Stomach (tissue), 19 donors: ENCODE data around the gene PTPRM. TPM values are rescaled to one million over a fixed set of nuclear protein-coding genes. Genes with fewer than 3 reads are reported as not detected.
A peak's percentile ranks its signal among the peaks of the same experiment; 100 is the strongest.

ENCODE experiments used
- DNase-seq, 2 donors: peaks; one replicate each; pipeline versions ENCODE4 v3.0.0 to v3.0.0-alpha.2; 2013 to 2019
- H3K27ac ChIP-seq, 5 donors: fragments of 200-600 bp in 4 of 5; sonication (generic) in 4 of 5; one replicate each; pipeline ENCODE4 v1.5.1; 2013 to 2019; ENCODE audit warnings: mild to moderate bottlenecking in 1 of 5, moderate library complexity in 1 of 5
- H3K27me3 ChIP-seq, 3 donors: fragments of 200-600 bp; sonication (generic); one replicate each; pipeline ENCODE4 v1.5.1; 2017 to 2019; ENCODE audit warnings: mixed run types in 1 of 3
- H3K36me3 ChIP-seq, 4 donors: fragments of 200-600 bp; sonication (generic); 1 replicate in 3 of 4; 2 replicates in 1 of 4; pipeline ENCODE4 v1.5.1; 2016 to 2019
- H3K4me1 ChIP-seq, 4 donors: fragments of 200-600 bp; sonication (generic); one replicate each; pipeline ENCODE4 v1.5.1; 2016 to 2019
- H3K4me3 ChIP-seq, 4 donors: fragments of 200-600 bp; sonication (generic) in 3 of 4; one replicate each; pipeline ENCODE4 v1.5.1; 2016 to 2019; ENCODE audit warnings: mild to moderate bottlenecking in 1 of 4
- H3K9me3 ChIP-seq, 4 donors: fragments of 200-600 bp; sonication (generic); one replicate each; pipeline ENCODE4 v1.5.1; 2016 to 2019
- EP300 ChIP-seq: sonication (generic); formaldehyde crosslinking; IDR thresholded peaks from one replicate; pipeline ENCODE4 v1.6.1; 2017; ENCODE audit warnings: antibody characterized with exemption
- POLR2A ChIP-seq, 4 donors: fragments of 450-650 bp; IDR thresholded peaks; one replicate each; pipeline ENCODE4 v1.6.1; 2016; ENCODE audit warnings: antibody characterized with exemption in 4 of 4, control low read depth in 2 of 4, mild to moderate bottlenecking in 1 of 4, moderate library complexity in 1 of 4
- POLR2AphosphoS5 ChIP-seq, 3 donors: sonication (generic); formaldehyde crosslinking; IDR thresholded peaks; one replicate each; pipeline ENCODE4 v1.6.1; 2016; ENCODE audit warnings: antibody characterized with exemption in 3 of 3
- WGBS, 5 donors: extraction: QIAGEN DNeasy Blood & Tissue Kit in 3 of 5; methylation state at CpG; one replicate each; pipeline versions ENCODE4 v1.1.5 to v1.1.7; 2013 to 2018; 5-methylcytosine and 5-hydroxymethylcytosine counted together
- intact Hi-C: fragments of 100-400 bp; cut with DNase I; formaldehyde crosslinking; loops from one replicate; pipeline ENCODE4 v1.15.1; 2023; ENCODE audit warnings: low total_unique reads
- long read RNA-seq, 10 donors: transcript quantifications; one replicate each; lab custom pipeline, GENCODE V29; 2026
- polyA plus RNA-seq, 3 donors: library from polyadenylated mRNA; stranded (reverse); fragments of 200-250 nt; gene quantifications; one replicate each; pipeline ENCODE4 v1.2.3, GENCODE V29; 2013
- total RNA-seq, 5 donors: library from RNA; depleted of rRNA; stranded (reverse); fragments of >200 nt; gene quantifications; one replicate each; pipeline versions ENCODE4 v1.1.0 to v1.2.3, GENCODE V29; 2014 to 2016
- TF ChIP-seq, protein P1 (sequence below), 7 experiments: fragments of 450-650 bp in 4 of 7; fragments of 200-600 bp in 3 of 7; sonication (generic) in 3 of 7; IDR thresholded peaks; one replicate each; pipeline ENCODE4 v1.5.1; 2016 to 2019; ENCODE audit warnings: antibody characterized with exemption in 7 of 7, control low read depth in 2 of 7, mild to moderate bottlenecking in 1 of 7
- donor health status: healthy with polysubstance abuse.
- donor health status: Bipolar disorder and iron deficiency.
- donor health status: healthy.

The PTPRM gene
- 100 to 1,000 TPM in 3 of 5 donors, 10 to 100 TPM in 2; 55.8 to 246 (median 116) TPM for total RNA-seq
- polyA plus RNA-seq, result 10 to 100 TPM in 1 of 3 donors, 1 to 10 TPM in 2; 7.5 to 24.4 (median 9.5) TPM
- long read RNA-seq, donor 1, partial matches to known transcripts, result 5 of 5 reads
- long read RNA-seq, donor 1, other reads (novel, unspliced or antisense), result 0 of 5 reads
- long read RNA-seq, donor 2, result 0 reads
- long read RNA-seq, donor 3, result 0 reads
- long read RNA-seq, donor 4, result 0 reads
- long read RNA-seq, donor 5, partial matches to known transcripts, result 6 of 6 reads
- long read RNA-seq, donor 5, other reads (novel, unspliced or antisense), result 0 of 6 reads
- long read RNA-seq, donor 6, partial matches to known transcripts, result 5 of 5 reads
- long read RNA-seq, donor 6, other reads (novel, unspliced or antisense), result 0 of 5 reads
- long read RNA-seq, donor 7, partial matches to known transcripts, result 6 of 6 reads
- long read RNA-seq, donor 7, other reads (novel, unspliced or antisense), result 0 of 6 reads
- long read RNA-seq, donor 8, partial matches to known transcripts, result 7 of 8 reads
- long read RNA-seq, donor 8, other reads (novel, unspliced or antisense), result 0 of 8 reads
- long read RNA-seq, donor 9, partial matches to known transcripts, result 20 of 20 reads
- long read RNA-seq, donor 9, other reads (novel, unspliced or antisense), result 0 of 20 reads
- long read RNA-seq, donor 10, result 0 reads

DNA sequence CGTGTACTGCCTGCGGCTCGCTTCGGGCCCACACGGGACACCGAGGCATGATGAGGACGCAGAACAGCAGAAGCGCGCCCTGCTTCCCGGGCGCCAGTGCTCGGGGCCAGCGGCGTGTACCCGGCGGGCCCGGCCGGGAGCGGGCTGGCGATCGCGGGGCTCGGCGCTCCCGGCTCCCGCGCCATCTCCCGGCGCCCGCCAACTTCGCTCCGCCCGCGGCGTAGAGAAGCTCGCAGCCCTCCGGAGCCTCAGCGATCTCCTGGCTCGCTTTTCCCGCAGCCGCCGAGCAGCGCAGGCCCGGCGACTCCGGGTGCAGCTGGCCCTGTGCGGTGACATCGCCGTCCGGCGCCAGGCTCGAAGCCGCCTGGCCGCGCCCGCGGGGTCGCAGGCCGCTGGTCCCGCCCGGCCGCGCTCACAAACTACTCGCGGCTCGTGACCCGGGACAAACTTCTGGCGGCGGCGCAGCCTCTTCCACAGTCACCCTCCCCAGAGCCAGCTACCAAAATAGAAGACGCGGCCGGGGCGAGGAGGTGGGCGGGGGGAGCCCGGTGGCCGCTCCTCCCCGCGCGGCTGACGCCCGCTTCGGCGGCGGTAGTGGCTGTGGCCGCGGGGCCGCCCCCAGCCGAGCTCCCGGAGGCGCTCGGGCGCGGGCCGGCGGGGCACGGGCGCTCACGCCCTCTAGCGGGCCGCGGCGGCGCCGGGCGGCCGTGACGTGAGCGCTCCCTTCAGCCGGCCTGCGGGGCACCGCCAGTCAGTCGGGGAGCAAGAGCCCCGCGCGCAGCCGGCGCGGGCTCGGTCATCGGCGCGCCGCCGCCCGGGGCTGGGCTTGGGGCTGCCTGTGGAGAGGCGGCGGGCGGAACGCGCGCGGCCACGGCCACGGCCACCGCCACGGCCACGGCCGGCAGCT, at the start of gene PTPRM:
Gene PTPRM, plus strand, starts transcription at position 750 of the 907 bp plus-strand sequence. CDS start 503 bp downstream, outside the sequence.
- WGBS, 5 donors, result 0 to 2% (median 0%) methylated on average over 7 to 139 of the region's 139 CpGs
- Histone ChIP-seq H3K27ac (peak within 1 kb of the TSS; percentile 95 to 99 (median 96)), H3K4me3 (peak within 1 kb of the TSS; percentile 87 to 95 (median 88)), H3K9me3 (no peaks in the 10 kb centered on the region), H3K27me3 (peaks cover 0 to 18% (median 0%) of the 10 kb centered on the region in 3 donors), H3K36me3 (no peaks in the 10 kb centered on the region), H3K4me1 (peaks cover 0 to 33% (median 24%) of the 10 kb centered on the region in 4 donors)
- DNase-seq, result peak; percentile 82 to 94
- TF ChIP-seq, protein P1, sequence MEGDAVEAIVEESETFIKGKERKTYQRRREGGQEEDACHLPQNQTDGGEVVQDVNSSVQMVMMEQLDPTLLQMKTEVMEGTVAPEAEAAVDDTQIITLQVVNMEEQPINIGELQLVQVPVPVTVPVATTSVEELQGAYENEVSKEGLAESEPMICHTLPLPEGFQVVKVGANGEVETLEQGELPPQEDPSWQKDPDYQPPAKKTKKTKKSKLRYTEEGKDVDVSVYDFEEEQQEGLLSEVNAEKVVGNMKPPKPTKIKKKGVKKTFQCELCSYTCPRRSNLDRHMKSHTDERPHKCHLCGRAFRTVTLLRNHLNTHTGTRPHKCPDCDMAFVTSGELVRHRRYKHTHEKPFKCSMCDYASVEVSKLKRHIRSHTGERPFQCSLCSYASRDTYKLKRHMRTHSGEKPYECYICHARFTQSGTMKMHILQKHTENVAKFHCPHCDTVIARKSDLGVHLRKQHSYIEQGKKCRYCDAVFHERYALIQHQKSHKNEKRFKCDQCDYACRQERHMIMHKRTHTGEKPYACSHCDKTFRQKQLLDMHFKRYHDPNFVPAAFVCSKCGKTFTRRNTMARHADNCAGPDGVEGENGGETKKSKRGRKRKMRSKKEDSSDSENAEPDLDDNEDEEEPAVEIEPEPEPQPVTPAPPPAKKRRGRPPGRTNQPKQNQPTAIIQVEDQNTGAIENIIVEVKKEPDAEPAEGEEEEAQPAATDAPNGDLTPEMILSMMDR (IDR thresholded peaks at IDR 0.05), result peak in 1 of 7 experiments; percentile 85
- no peak for TF ChIP-seq POLR2A (IDR thresholded peaks at IDR 0.05)
- TF ChIP-seq EP300, result no peak
- peak; percentile 30 to 70 (median 65) for TF ChIP-seq POLR2AphosphoS5 (IDR thresholded peaks at IDR 0.05)
- intact Hi-C loops, result loop anchor here (5.0 kb wide), 1 partner anchor 295 kb away; no protein-coding TSS in a partner anchor

DNA sequence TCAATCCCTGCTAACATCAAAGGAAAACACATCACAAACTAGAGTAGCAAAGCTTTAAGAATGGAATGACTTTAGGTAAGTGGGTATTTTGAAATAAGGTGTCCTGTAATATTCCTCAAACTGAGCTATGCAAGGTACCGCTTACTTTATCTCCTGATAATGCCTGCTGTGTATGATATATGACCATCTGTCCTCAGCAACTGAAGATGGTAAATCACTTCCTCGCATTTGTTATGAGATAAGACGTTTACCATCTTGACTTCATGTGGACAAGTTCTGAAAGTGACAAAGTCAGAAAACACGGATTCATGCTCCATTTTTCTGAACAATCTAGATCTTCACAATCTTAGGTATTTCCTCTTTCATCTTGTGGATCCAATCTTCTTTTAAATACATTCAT, 49.3 kb upstream of the PTPRM start:
- Histone ChIP-seq H3K4me3 (no peak overlapping the region), H3K9me3 (no peaks in the 10 kb centered on the region), H3K4me1 (no peaks in the 10 kb centered on the region), H3K36me3 (no peaks in the 10 kb centered on the region), H3K27me3 (no peaks in the 10 kb centered on the region), H3K27ac (no peak overlapping the region)
- 73 to 82% (median 75%) methylated on average over 4 of the region's 4 CpGs for WGBS, 5 donors
- intact Hi-C loops, result no loop called here
- DNase-seq, result no peak
- TF ChIP-seq, protein P1 (IDR thresholded peaks at IDR 0.05), result no peak
- TF ChIP-seq POLR2AphosphoS5 (IDR thresholded peaks at IDR 0.05) (no peak), POLR2A (IDR thresholded peaks at IDR 0.05) (no peak)

DNA sequence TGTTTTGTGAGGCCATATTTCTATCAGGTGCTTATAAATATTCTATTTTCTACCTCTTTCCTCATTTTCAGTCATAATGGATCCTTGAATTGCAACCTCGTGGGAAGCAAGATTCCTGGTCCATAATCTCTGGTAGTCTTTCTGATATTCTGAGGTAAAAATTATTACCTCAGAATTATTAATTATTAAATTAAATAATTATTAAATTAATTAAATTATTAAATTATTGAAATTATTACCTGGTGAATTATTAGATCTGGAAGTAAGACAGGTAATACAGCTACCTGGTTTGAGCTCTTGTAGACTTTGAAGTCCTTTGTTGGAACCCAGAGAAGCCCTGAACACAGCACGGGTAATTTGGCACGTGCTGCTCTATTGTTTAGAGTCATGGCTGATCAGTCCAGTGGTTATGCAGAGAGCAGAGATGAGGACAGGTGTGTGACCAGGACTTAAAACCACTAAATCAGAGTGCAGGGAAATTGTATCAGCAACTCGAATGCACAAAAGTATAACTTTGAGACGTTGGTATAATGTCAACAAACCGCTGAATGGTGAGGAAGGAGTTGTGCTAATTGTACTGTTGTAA, 46.8 kb upstream of the PTPRM start:
- H3K9me3 ChIP-seq, result no peaks in the 10 kb centered on the region
- intact Hi-C loops, result no loop called here
- DNase-seq, result no peak
- H3K36me3 ChIP-seq, result no peaks in the 10 kb centered on the region
- WGBS, 5 donors, result 50 to 64% (median 57%) methylated on average over 6 of the region's 6 CpGs
- H3K27me3 ChIP-seq, result no peaks in the 10 kb centered on the region
- H3K4me3 ChIP-seq, result no peak overlapping the region
- H3K27ac ChIP-seq, result no peak overlapping the region
- H3K4me1 ChIP-seq, result no peaks in the 10 kb centered on the region
- TF ChIP-seq POLR2A (IDR thresholded peaks at IDR 0.05) (no peak), EP300 (no peak), POLR2AphosphoS5 (IDR thresholded peaks at IDR 0.05) (no peak)
- TF ChIP-seq, protein P1 (IDR thresholded peaks at IDR 0.05), result no peak
